ENCODE results near the gene SLF1. TPM values are rescaled to one million over a fixed set of nuclear protein-coding genes. Genes with fewer than 3 reads are reported as not detected.
A peak's percentile ranks its signal among the peaks of the same experiment; 100 is the strongest.

SLF1 gene
- total RNA-seq, 1 experiment from 2014 or later, result 69.3 TPM

DNA sequence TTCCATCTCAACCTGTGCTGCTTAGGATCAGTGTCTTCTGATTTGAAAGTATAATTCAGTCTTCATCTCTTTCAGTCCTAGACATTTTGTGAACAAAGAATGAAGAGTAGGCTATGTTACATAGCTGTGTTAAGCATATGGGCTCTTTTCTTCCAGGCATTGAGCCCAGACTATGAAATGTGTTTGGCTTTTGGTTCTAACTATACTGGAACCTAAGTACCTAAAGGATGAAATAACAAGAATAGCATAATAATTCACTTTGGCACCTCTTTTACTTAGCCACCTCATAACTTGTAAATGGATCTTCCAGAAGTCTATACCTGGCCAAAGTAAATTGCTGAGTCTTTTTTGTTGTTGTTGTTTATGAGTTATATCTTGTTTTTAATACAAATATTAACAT is 71.4 kb downstream of the SLF1 start:
- H3K4me3 ChIP-seq, result no peak overlapping the region
- H3K36me3 ChIP-seq, result peaks cover 41% of the 10 kb centered on the region
- H3K27ac ChIP-seq, result no peak overlapping the region
- no peaks in the 10 kb centered on the region for H3K4me1 ChIP-seq
- no peak for DNase-seq
- H3K27me3 ChIP-seq, result no peaks in the 10 kb centered on the region
- H3K9me3 ChIP-seq (replicated peaks), result no peaks in the 10 kb centered on the region

- no peak for DNase-seq
- H3K27me3 ChIP-seq, result no peaks in the 10 kb centered on the region
- H3K27ac ChIP-seq, result no peak overlapping the region
- no peak overlapping the region for H3K4me3 ChIP-seq
- H3K36me3 ChIP-seq, result peaks cover 44% of the 10 kb centered on the region
- no peaks in the 10 kb centered on the region for H3K9me3 ChIP-seq (replicated peaks)
- no peaks in the 10 kb centered on the region for H3K4me1 ChIP-seq
Observed at GRCh38 chr5:94690778-94691177, 72.3 kb downstream of the SLF1 start.

GRCh38 chr5:94691291-94691690 is 72.8 kb downstream of the SLF1 start:
- DNase-seq, result no peak
- H3K27ac ChIP-seq, result no peak overlapping the region
- H3K36me3 ChIP-seq, result peaks cover 39% of the 10 kb centered on the region
- H3K27me3 ChIP-seq, result no peaks in the 10 kb centered on the region
- H3K9me3 ChIP-seq (replicated peaks), result no peaks in the 10 kb centered on the region
- no peaks in the 10 kb centered on the region for H3K4me1 ChIP-seq
- H3K4me3 ChIP-seq, result no peak overlapping the region

DNA sequence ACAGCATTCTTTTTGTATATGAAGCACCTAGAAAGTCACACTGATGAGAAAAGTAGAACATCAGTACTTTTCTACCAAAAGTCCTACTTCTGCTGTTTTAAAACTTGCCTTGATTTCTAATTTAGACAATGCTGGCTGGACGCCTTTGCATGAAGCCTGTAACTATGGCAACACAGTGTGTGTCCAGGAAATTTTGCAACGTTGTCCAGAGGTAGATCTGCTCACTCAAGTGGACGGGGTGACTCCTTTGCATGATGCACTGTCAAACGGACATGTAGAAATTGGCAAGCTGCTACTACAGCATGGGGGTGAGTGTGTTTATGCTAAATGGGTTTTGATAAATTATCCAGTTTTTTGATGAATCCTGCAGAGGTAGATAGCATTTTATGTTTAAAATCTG is 73.5 kb downstream of the SLF1 start:
- Histone ChIP-seq H3K27ac (no peak overlapping the region), H3K4me3 (no peak overlapping the region), H3K9me3 (replicated peaks) (no peaks in the 10 kb centered on the region), H3K4me1 (no peaks in the 10 kb centered on the region), H3K27me3 (no peaks in the 10 kb centered on the region), H3K36me3 (peaks cover 36% of the 10 kb centered on the region)
- no peak for DNase-seq

DNA sequence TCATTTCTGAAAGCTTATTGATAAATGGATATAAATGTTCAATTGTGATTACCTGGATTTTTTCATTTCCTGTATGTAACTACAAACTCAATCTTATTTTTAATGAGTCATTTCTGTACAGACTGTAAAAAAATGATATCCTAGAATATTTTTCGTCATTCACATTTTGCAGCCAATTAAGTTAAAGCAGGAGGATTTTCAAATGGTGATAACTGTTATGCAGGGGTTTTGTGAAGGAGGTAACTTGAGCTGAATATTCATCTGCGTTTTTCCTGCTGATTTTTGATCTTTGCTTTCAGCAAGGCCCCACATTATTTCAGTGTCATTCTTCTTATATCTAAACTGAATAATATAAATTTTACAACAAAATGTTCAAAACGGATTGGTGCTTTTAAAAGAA is 74.1 kb downstream of the SLF1 start:
- no peak for DNase-seq
- H3K27ac ChIP-seq, result no peak overlapping the region
- H3K36me3 ChIP-seq, result peaks cover 36% of the 10 kb centered on the region
- no peaks in the 10 kb centered on the region for H3K27me3 ChIP-seq
- H3K9me3 ChIP-seq (replicated peaks), result no peaks in the 10 kb centered on the region
- H3K4me3 ChIP-seq, result no peak overlapping the region
- no peaks in the 10 kb centered on the region for H3K4me1 ChIP-seq

DNA sequence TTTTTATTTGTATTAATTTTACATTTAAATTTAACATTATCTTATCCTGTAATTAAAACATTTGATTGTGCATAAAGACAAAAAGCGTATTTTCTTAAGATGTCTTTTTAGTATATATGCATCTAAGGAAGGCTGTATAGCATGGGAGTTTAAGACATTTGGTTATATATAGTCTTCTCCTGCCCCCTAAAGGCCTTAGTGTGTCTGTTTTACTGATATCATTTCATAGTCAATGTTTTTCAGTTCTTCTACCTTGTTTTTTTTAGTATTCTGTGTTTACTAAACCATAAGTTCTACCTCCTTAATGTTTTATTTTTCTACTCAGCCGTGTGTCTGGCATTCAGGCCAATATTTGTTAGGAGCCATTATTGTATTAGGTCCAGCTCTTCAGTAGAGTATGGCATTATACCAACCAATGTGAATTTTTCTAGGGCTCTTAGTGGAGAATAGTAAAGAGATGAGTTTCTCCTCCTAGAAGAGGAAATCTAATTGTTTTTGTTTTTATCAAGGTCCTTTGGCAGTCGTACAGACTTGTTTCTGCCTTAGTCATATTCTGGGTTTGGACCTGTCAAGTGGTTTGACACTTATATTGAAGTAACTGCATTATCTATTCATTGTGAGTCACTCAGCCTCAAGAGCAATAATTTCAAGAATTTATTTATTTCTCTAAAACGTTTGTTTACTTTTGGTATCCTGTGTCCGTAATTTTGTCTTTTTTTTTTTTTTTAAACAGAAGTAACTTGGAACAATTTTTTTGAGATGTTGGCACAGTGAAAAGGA is 74.8 kb downstream of the SLF1 start:
- no peak overlapping the region for H3K27ac ChIP-seq
- peak in 1 of 2 experiments; percentile 68 for DNase-seq
- H3K4me1 ChIP-seq, result no peaks in the 10 kb centered on the region

GRCh38 chr5:94693845-94694370 is 75.4 kb downstream of the SLF1 start:
- Histone ChIP-seq H3K27ac (no peak overlapping the region), H3K4me3 (no peak overlapping the region), H3K27me3 (no peaks in the 10 kb centered on the region), H3K4me1 (no peaks in the 10 kb centered on the region), H3K9me3 (replicated peaks) (no peaks in the 10 kb centered on the region), H3K36me3 (peaks cover 32% of the 10 kb centered on the region)
- no peak for DNase-seq

More for the DNA sequence above, 74.8 kb downstream of the SLF1 start:
- peaks cover 36% of the 10 kb centered on the region for H3K36me3 ChIP-seq
- no peaks in the 10 kb centered on the region for H3K9me3 ChIP-seq (replicated peaks)
- H3K4me3 ChIP-seq, result no peak overlapping the region
- no peaks in the 10 kb centered on the region for H3K27me3 ChIP-seq

GRCh38 chr5:94694671-94695070 is 76.2 kb downstream of the SLF1 start:
- Histone ChIP-seq H3K27ac (no peak overlapping the region), H3K4me3 (no peak overlapping the region), H3K36me3 (peaks cover 32% of the 10 kb centered on the region), H3K27me3 (no peaks in the 10 kb centered on the region), H3K4me1 (no peaks in the 10 kb centered on the region), H3K9me3 (replicated peaks) (no peaks in the 10 kb centered on the region)
- no peak for DNase-seq

DNA sequence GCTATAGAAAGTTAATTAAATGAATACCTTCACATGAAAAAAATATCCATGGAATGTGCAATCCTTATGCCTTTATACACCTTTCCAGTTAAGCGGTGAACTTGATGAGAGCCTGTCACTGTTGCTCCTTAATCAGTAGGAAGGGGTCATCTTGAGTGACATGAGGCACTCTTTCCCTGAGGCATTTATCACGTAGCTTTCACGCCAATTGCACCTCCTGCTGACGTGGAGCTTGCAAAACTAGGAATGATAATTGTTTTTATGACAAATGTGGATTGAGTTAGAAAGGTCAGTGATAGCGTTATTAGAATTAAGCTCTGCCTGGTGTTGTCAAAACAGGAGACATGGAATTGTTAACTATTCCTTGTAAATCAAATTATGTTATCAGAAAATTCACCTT is 79.7 kb downstream of the SLF1 start:
- no peaks in the 10 kb centered on the region for H3K27me3 ChIP-seq
- H3K4me3 ChIP-seq, result no peak overlapping the region
- H3K9me3 ChIP-seq (replicated peaks), result no peaks in the 10 kb centered on the region
- no peaks in the 10 kb centered on the region for H3K4me1 ChIP-seq
- H3K36me3 ChIP-seq, result peaks cover 20% of the 10 kb centered on the region
- H3K27ac ChIP-seq, result no peak overlapping the region
- no peak for DNase-seq

- Histone ChIP-seq H3K27me3 (no peaks in the 10 kb centered on the region), H3K27ac (no peak overlapping the region), H3K36me3 (0 out of 2 replicates have a peak, but pooled peaks cover 12% of the 10 kb centered on the region), H3K4me1 (peaks cover under 1% of the 10 kb centered on the region), H3K4me3 (no peak overlapping the region), H3K9me3 (replicated peaks) (no peaks in the 10 kb centered on the region)
- no peak for DNase-seq
Observed at GRCh38 chr5:94699562-94699961, 81.1 kb downstream of the SLF1 start.

DNA sequence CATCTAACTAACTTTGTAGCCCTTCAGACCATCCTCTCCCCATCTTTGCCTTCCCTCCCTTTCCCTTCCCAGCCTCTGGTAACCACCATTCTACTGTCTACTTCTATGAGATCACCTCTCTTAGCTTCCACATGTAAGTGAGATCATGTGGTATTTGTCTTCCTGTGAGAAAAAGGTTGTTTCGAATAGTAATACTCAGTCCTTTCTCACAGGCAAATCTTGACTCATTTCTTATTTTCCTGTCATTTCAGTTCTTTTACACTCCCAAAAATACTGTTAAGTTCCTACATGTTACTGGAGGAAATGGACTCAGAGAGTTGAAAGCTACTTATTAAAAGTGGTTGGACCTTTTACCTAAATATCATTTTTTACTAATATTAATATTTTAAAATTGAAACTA is 82.1 kb downstream of the SLF1 start:
- no peaks in the 10 kb centered on the region for H3K27me3 ChIP-seq
- H3K36me3 ChIP-seq, result 0 out of 2 replicates have a peak, but pooled peaks cover 6% of the 10 kb centered on the region
- no peaks in the 10 kb centered on the region for H3K9me3 ChIP-seq (replicated peaks)
- no peak overlapping the region for H3K4me3 ChIP-seq
- peaks cover 8% of the 10 kb centered on the region for H3K4me1 ChIP-seq
- no peak for DNase-seq
- H3K27ac ChIP-seq, result no peak overlapping the region

- DNase-seq, result no peak
- no peak overlapping the region for H3K4me3 ChIP-seq
- no peaks in the 10 kb centered on the region for H3K9me3 ChIP-seq (replicated peaks)
Observed at GRCh38 chr5:94702729-94703128, 84.3 kb downstream of the SLF1 start.

GRCh38 chr5:94705427-94705826 is 87.0 kb downstream of the SLF1 start:
- peak in 1 of 2 experiments; percentile 71 for DNase-seq
- Histone ChIP-seq H3K9me3 (replicated peaks) (no peaks in the 10 kb centered on the region), H3K27me3 (no peaks in the 10 kb centered on the region), H3K27ac (peak overlapping the region; percentile 51), H3K4me3 (no peak overlapping the region), H3K4me1 (peaks cover 30% of the 10 kb centered on the region), H3K36me3 (peaks cover 16% of the 10 kb centered on the region)

More at GRCh38 chr5:94702729-94703128, 84.3 kb downstream of the SLF1 start:
- Histone ChIP-seq H3K36me3 (0 out of 2 replicates have a peak, but pooled peaks cover 6% of the 10 kb centered on the region), H3K27ac (no peak overlapping the region), H3K4me1 (peaks cover 29% of the 10 kb centered on the region), H3K27me3 (no peaks in the 10 kb centered on the region)

DNA sequence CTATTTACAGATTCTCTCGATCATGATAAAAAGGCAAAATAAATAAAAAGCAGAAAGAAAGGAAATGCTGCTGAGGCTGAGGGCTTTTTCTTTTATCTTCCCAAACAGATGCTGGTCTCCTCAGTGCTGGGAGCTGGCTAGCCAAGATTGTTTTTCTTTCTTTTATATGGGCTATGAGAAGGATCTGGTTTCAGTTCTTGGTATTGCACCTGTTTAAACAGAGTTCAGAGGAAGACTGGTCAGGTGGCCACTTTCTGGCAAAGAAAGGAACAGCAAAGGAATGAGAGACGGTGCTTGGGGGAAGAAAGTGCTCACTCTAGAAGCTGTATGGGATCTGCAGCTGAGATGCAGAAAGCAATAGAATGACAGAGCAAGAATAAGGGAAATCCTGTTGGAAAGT is 88.9 kb downstream of the SLF1 start:
- Histone ChIP-seq H3K4me1 (peaks cover 30% of the 10 kb centered on the region), H3K36me3 (peaks cover 13% of the 10 kb centered on the region), H3K27ac (peak overlapping the region; percentile 14), H3K9me3 (replicated peaks) (no peaks in the 10 kb centered on the region), H3K4me3 (no peak overlapping the region), H3K27me3 (no peaks in the 10 kb centered on the region)
- peak; percentile 42 to 86 for DNase-seq

- H3K4me1 ChIP-seq, result peaks cover 30% of the 10 kb centered on the region
Observed at GRCh38 chr5:94709277-94709676, 90.8 kb downstream of the SLF1 start.

DNA sequence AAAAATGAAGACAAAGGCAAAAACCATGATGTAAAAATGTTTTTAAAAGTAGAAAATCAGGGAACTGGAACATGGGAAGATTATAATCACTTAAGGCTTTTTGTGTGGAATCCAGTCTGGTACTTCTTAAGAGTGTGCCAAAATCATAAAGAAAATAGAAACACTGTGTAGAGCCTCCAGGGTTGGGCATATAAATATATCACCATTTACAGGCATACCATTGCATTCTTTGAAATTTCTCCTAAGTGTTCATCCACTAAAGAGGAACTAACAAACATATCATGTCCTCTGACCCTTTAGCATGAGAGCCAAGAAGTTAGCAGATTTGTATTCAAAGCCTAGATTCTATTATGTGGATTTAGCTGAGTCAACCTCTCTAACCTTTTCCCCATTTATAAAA is 93.3 kb downstream of the SLF1 start:
- no peak overlapping the region for H3K4me3 ChIP-seq

More at GRCh38 chr5:94709277-94709676, 90.8 kb downstream of the SLF1 start:
- Histone ChIP-seq H3K4me3 (no peak overlapping the region), H3K27me3 (no peaks in the 10 kb centered on the region), H3K36me3 (peaks cover 18% of the 10 kb centered on the region), H3K27ac (no peak overlapping the region), H3K9me3 (replicated peaks) (no peaks in the 10 kb centered on the region)
- DNase-seq, result no peak

More for the DNA sequence above, 93.3 kb downstream of the SLF1 start:
- H3K27me3 ChIP-seq, result no peaks in the 10 kb centered on the region
- no peaks in the 10 kb centered on the region for H3K9me3 ChIP-seq (replicated peaks)
- no peak for DNase-seq
- no peak overlapping the region for H3K27ac ChIP-seq
- H3K4me1 ChIP-seq, result peaks cover 10% of the 10 kb centered on the region
- H3K36me3 ChIP-seq, result peaks cover 20% of the 10 kb centered on the region

All from SJCRH30 (cell line).